ENCODE measurements around the gene TMEM175. TPM values are rescaled to one million over a fixed set of nuclear protein-coding genes. Genes with fewer than 3 reads are reported as not detected.

TMEM175 gene
- total RNA-seq, 1 experiment from 2014 or later: 18.5 TPM

- POLR2A ChIA-PET (ENCODE audit: unreplicated experiment): no interaction called here
- no peak for ATAC-seq
- Histone ChIP-seq H3K36me3 (ENCODE audit: low read depth, low read length) (no peaks in the 10 kb centered on the region), H3K9ac (ENCODE audit: low read length) (no peak overlapping the region), H3F3A (ENCODE audit: low read length, unreplicated experiment) (no peaks in the 10 kb centered on the region), H2AFZ (ENCODE audit: low read length) (no peak overlapping the region), H3K9me3 (ENCODE audit: low read length) (no peaks in the 10 kb centered on the region), H4K20me1 (ENCODE audit: low read length) (no peaks in the 10 kb centered on the region), H3K79me2 (ENCODE audit: low read length) (no peaks in the 10 kb centered on the region), H3K27ac (ENCODE audit: low read length) (no peak overlapping the region), H3K9me2 (replicated peaks; ENCODE audit: low read length) (no peaks in the 10 kb centered on the region), H3K4me2 (ENCODE audit: low read length) (no peak overlapping the region), H3K4me3 (ENCODE audit: low read length) (no peak overlapping the region), H3K4me1 (ENCODE audit: insufficient read depth, low read length) (no peaks in the 10 kb centered on the region), H3K27me3 (ENCODE audit: low read length) (no peaks in the 10 kb centered on the region)
- intact Hi-C loops (cut with micrococcal nuclease): no loop called here
- no peak for DNase-seq
- BruUV-seq (replicated peaks): no TSS peak
- TF ChIP-seq EZH2 (IDR thresholded peaks at IDR 0.05; ENCODE audit: low read length, unreplicated experiment): no peak
- no peak for TF ChIP-seq EZH2phosphoT487 (IDR thresholded peaks at IDR 0.05; ENCODE audit: borderline replicate concordance, low read length)
- TF ChIP-seq CTCF (conservative IDR thresholded peaks at IDR 0.05; ENCODE audit: low read depth, low read length): no peak
- CTCF ChIA-PET: no interaction called here
These were observed 26.6 kb downstream of the TMEM175 start for GRCh38 chr4:958696-959337.

- ChIA-PET CTCF (no interaction called here), POLR2A (ENCODE audit: unreplicated experiment) (no interaction called here)
- no peaks in the 10 kb centered on the region for H3K9me2 ChIP-seq (replicated peaks; ENCODE audit: low read length)
- H4K20me1 ChIP-seq (ENCODE audit: low read length): no peaks in the 10 kb centered on the region
- H3K4me3 ChIP-seq (ENCODE audit: low read length): no peak overlapping the region
- H3K27ac ChIP-seq (ENCODE audit: low read length): no peak overlapping the region
- H3K4me2 ChIP-seq (ENCODE audit: low read length): no peak overlapping the region
- no peaks in the 10 kb centered on the region for H3K9me3 ChIP-seq (ENCODE audit: low read length)
- H3K36me3 ChIP-seq (ENCODE audit: low read depth, low read length): no peaks in the 10 kb centered on the region
- no peak for TF ChIP-seq EZH2phosphoT487 (IDR thresholded peaks at IDR 0.05; ENCODE audit: borderline replicate concordance, low read length)
- TF ChIP-seq EZH2 (IDR thresholded peaks at IDR 0.05; ENCODE audit: low read length, unreplicated experiment): no peak
- no peak for TF ChIP-seq CTCF (conservative IDR thresholded peaks at IDR 0.05; ENCODE audit: low read depth, low read length)
- H3K4me1 ChIP-seq (ENCODE audit: insufficient read depth, low read length): no peaks in the 10 kb centered on the region
- no TSS peak for BruUV-seq (replicated peaks)
- ATAC-seq (no peak), DNase-seq (no peak)
- H3K27me3 ChIP-seq (ENCODE audit: low read length): no peaks in the 10 kb centered on the region
- H3K79me2 ChIP-seq (ENCODE audit: low read length): no peaks in the 10 kb centered on the region
- intact Hi-C loops (cut with micrococcal nuclease): no loop called here
- no peaks in the 10 kb centered on the region for H3F3A ChIP-seq (ENCODE audit: low read length, unreplicated experiment)
- H2AFZ ChIP-seq (ENCODE audit: low read length): no peak overlapping the region
- no peak overlapping the region for H3K9ac ChIP-seq (ENCODE audit: low read length)
These were observed 27.3 kb downstream of the TMEM175 start for GRCh38 chr4:959338-960139.

GRCh38 chr4:960140-960635, 27.9 kb downstream of the TMEM175 start:
- no peaks in the 10 kb centered on the region for H3K9me3 ChIP-seq (ENCODE audit: low read length)
- TF ChIP-seq CTCF (conservative IDR thresholded peaks at IDR 0.05; ENCODE audit: low read depth, low read length): no peak
- TF ChIP-seq EZH2phosphoT487 (IDR thresholded peaks at IDR 0.05; ENCODE audit: borderline replicate concordance, low read length): no peak
- no peak for TF ChIP-seq EZH2 (IDR thresholded peaks at IDR 0.05; ENCODE audit: low read length, unreplicated experiment)
- no peaks in the 10 kb centered on the region for H3K36me3 ChIP-seq (ENCODE audit: low read depth, low read length)
- BruUV-seq (replicated peaks): no TSS peak
- H3K4me3 ChIP-seq (ENCODE audit: low read length): no peak overlapping the region
- H2AFZ ChIP-seq (ENCODE audit: low read length): no peak overlapping the region
- no peaks in the 10 kb centered on the region for H3K9me2 ChIP-seq (replicated peaks; ENCODE audit: low read length)
- H3F3A ChIP-seq (ENCODE audit: low read length, unreplicated experiment): no peaks in the 10 kb centered on the region
- ChIA-PET CTCF (no interaction called here), POLR2A (ENCODE audit: unreplicated experiment) (no interaction called here)
- H4K20me1 ChIP-seq (ENCODE audit: low read length): no peaks in the 10 kb centered on the region
- H3K4me2 ChIP-seq (ENCODE audit: low read length): no peak overlapping the region
- intact Hi-C loops (cut with micrococcal nuclease): no loop called here
- DNase-seq (no peak), ATAC-seq (no peak)
- H3K27me3 ChIP-seq (ENCODE audit: low read length): no peaks in the 10 kb centered on the region
- no peak overlapping the region for H3K9ac ChIP-seq (ENCODE audit: low read length)
- H3K4me1 ChIP-seq (ENCODE audit: insufficient read depth, low read length): no peaks in the 10 kb centered on the region
- H3K27ac ChIP-seq (ENCODE audit: low read length): no peak overlapping the region
- no peaks in the 10 kb centered on the region for H3K79me2 ChIP-seq (ENCODE audit: low read length)

Measured in PC-3 (cell line).